ENCODE results near the gene CFAP206.

DNA sequence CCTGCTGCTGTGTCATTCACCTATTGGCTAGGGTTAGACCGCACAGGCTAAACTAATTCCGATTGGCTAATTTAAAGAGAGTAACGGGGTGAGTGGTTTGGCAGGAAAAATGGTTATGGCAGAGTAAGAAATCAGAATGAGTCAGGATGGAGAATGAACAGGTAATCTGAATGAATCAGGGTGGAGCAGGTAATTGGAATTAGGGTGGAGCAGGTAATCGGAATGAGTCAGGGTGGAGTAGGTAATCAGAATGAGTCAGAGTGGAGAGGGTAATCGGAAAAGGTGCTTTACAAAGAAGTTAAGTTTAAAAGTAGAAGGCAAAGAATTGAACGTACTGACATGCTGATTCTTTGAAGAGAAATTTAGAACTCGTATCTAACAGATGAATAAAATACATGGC, 76.7 kb downstream of the CFAP206 start:
- TF ChIP-seq REPIN1 (tag by site-specific recombination; IDR thresholded peaks at IDR 0.05; ENCODE audit: low read depth) (no peak), BCL11A (tag by site-specific recombination; IDR thresholded peaks at IDR 0.05; ENCODE audit: low read depth) (no peak), ZNF837 (tag by site-specific recombination; IDR thresholded peaks at IDR 0.05) (no peak), ZNF202 (tag by site-specific recombination; IDR thresholded peaks at IDR 0.05; ENCODE audit: borderline replicate concordance) (no peak), KLF9 (tag by site-specific recombination; IDR thresholded peaks at IDR 0.05; ENCODE audit: low read depth) (no peak), ZNF274 (IDR thresholded peaks at IDR 0.05; ENCODE audit: low read length) (no peak), ZNF274 (tag by site-specific recombination; IDR thresholded peaks at IDR 0.05; ENCODE audit: borderline replicate concordance) (no peak), SP2 (tag by site-specific recombination; IDR thresholded peaks at IDR 0.05) (no peak), ZNF629 (tag by site-specific recombination; IDR thresholded peaks at IDR 0.05) (no peak)
- TF ChIP-seq, protein P1, sequence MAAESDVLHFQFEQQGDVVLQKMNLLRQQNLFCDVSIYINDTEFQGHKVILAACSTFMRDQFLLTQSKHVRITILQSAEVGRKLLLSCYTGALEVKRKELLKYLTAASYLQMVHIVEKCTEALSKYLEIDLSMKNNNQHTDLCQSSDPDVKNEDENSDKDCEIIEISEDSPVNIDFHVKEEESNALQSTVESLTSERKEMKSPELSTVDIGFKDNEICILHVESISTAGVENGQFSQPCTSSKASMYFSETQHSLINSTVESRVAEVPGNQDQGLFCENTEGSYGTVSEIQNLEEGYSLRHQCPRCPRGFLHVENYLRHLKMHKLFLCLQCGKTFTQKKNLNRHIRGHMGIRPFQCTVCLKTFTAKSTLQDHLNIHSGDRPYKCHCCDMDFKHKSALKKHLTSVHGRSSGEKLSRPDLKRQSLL (tag by site-specific recombination; IDR thresholded peaks at IDR 0.05), result no peak
- TF ChIP-seq, protein P2, sequence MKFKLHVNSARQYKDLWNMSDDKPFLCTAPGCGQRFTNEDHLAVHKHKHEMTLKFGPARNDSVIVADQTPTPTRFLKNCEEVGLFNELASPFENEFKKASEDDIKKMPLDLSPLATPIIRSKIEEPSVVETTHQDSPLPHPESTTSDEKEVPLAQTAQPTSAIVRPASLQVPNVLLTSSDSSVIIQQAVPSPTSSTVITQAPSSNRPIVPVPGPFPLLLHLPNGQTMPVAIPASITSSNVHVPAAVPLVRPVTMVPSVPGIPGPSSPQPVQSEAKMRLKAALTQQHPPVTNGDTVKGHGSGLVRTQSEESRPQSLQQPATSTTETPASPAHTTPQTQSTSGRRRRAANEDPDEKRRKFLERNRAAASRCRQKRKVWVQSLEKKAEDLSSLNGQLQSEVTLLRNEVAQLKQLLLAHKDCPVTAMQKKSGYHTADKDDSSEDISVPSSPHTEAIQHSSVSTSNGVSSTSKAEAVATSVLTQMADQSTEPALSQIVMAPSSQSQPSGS (tag by site-specific recombination; IDR thresholded peaks at IDR 0.05; ENCODE audit: low read depth), result no peak
- TF ChIP-seq, protein P3, sequence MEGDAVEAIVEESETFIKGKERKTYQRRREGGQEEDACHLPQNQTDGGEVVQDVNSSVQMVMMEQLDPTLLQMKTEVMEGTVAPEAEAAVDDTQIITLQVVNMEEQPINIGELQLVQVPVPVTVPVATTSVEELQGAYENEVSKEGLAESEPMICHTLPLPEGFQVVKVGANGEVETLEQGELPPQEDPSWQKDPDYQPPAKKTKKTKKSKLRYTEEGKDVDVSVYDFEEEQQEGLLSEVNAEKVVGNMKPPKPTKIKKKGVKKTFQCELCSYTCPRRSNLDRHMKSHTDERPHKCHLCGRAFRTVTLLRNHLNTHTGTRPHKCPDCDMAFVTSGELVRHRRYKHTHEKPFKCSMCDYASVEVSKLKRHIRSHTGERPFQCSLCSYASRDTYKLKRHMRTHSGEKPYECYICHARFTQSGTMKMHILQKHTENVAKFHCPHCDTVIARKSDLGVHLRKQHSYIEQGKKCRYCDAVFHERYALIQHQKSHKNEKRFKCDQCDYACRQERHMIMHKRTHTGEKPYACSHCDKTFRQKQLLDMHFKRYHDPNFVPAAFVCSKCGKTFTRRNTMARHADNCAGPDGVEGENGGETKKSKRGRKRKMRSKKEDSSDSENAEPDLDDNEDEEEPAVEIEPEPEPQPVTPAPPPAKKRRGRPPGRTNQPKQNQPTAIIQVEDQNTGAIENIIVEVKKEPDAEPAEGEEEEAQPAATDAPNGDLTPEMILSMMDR (tag by site-specific recombination; IDR thresholded peaks at IDR 0.05), result no peak

Data from HEK293 (cell line).